GM23338 (cell line): ENCODE data around the gene DRGX. TPM values are rescaled to one million over a fixed set of nuclear protein-coding genes. Genes with fewer than 3 reads are reported as not detected.

ENCODE experiments used
- ATAC-seq: fragments of 200-7000 bp; cut with Tn5 transposase; 3 replicates; pipeline ENCODE4 v1.9.1; 2020
- DNase-seq: peaks from one replicate; pipeline ENCODE4 v3.0.0-alpha.2; 2015; ENCODE audit warnings: low spot score
- H2AFZ ChIP-seq: fragments of 200-600 bp; sonication (generic); 2 replicates; pipeline ENCODE4 v1.8.0; 2016; ENCODE audit warnings: antibody characterized with exemption, mild to moderate bottlenecking, moderate library complexity
- H3F3A ChIP-seq: fragments of 200-600 bp; sonication (generic); replicated peaks from 2 replicates; pipeline ENCODE4 v1.8.0; 2017; ENCODE audit warnings: antibody characterized with exemption, mixed run types, low read depth
- H3K27ac ChIP-seq: fragments of 200-600 bp; sonication (generic); 2 replicates; pipeline ENCODE4 v1.6.1; 2016; ENCODE audit warnings: low read depth
- H3K27me3 ChIP-seq: fragments of 200-600 bp; sonication (generic); 2 replicates; pipeline ENCODE4 v1.8.0; 2016; ENCODE audit warnings: mild to moderate bottlenecking, mixed run types, moderate library complexity; ENCODE audit not compliant: insufficient read depth
- H3K36me3 ChIP-seq: fragments of 200-600 bp; sonication (generic); 2 replicates; pipeline ENCODE4 v1.8.0; 2016; ENCODE audit warnings: mild to moderate bottlenecking; ENCODE audit not compliant: insufficient read depth
- H3K4me1 ChIP-seq: fragments of 200-600 bp; sonication (generic); 2 replicates; pipeline ENCODE4 v1.8.0; 2016; ENCODE audit warnings: mild to moderate bottlenecking, moderate library complexity; ENCODE audit not compliant: insufficient read depth
- H3K4me2 ChIP-seq: fragments of 200-600 bp; sonication (generic); 2 replicates; pipeline ENCODE4 v1.7.1; 2017; ENCODE audit warnings: mixed run types
- H3K4me3 ChIP-seq: fragments of 200-600 bp; sonication (generic); 2 replicates; pipeline ENCODE4 v1.6.1; 2016; ENCODE audit warnings: mixed run types
- H3K79me2 ChIP-seq: fragments of 200-600 bp; sonication (generic); replicated peaks from 2 replicates; pipeline ENCODE4 v1.8.0; 2017; ENCODE audit warnings: mild to moderate bottlenecking; ENCODE audit not compliant: insufficient read depth
- H3K9me2 ChIP-seq: fragments of 200-600 bp; sonication (generic); 2 replicates; pipeline ENCODE4 v1.8.0; 2017; ENCODE audit not compliant: insufficient read depth
- H4K20me1 ChIP-seq: fragments of 200-600 bp; sonication (generic); replicated peaks from 2 replicates; pipeline ENCODE4 v1.8.0; 2017; ENCODE audit warnings: mild to moderate bottlenecking; ENCODE audit not compliant: insufficient read depth
- H3K27ac Mint-ChIP-seq: 2 replicates; pipeline ENCODE4 v1.8.0; 2020; ENCODE audit warnings: inconsistent platforms, mild to moderate bottlenecking, moderate library complexity, mixed read lengths
- H3K27me3 Mint-ChIP-seq: 3 replicates; pipeline ENCODE4 v1.8.0; 2022; ENCODE audit warnings: low read depth, mild to moderate bottlenecking, moderate library complexity, mixed read lengths, inconsistent platforms; ENCODE audit not compliant: insufficient read depth, poor library complexity
- H3K36me3 Mint-ChIP-seq: 3 replicates; pipeline ENCODE4 v1.8.0; 2021; ENCODE audit warnings: low read depth, mild to moderate bottlenecking, inconsistent platforms, moderate library complexity, mixed read lengths
- H3K4me1 Mint-ChIP-seq: 3 replicates; pipeline ENCODE4 v1.8.0; 2020; ENCODE audit warnings: mild to moderate bottlenecking, inconsistent platforms, mixed read lengths
- H3K4me3 Mint-ChIP-seq: 3 replicates; pipeline ENCODE4 v1.8.0; 2021; ENCODE audit warnings: moderate library complexity, mild to moderate bottlenecking, inconsistent platforms, mixed read lengths
- H3K9me3 Mint-ChIP-seq: 3 replicates; pipeline ENCODE4 v1.8.0; 2020; ENCODE audit warnings: moderate library complexity, mild to moderate bottlenecking, inconsistent platforms, mixed read lengths
- CREB1 ChIP-seq: fragments of 250-450 bp; sonication (Bioruptor Pico); IDR thresholded peaks from 2 replicates; pipeline ENCODE4 v1.5.0; 2020; ENCODE audit warnings: low read depth, mild to moderate bottlenecking, moderate library complexity
- CTCF ChIP-seq, 2 experiments: fragments of 200-600 bp in 1 of 2; sonication (generic) in 1 of 2; conservative IDR thresholded peaks; 2 replicates each; pipeline versions ENCODE4 v1.5.1 to v1.6.1; 2016 to 2017; ENCODE audit warnings: antibody characterized with exemption in 2 of 2, low read depth in 2 of 2, mild to moderate bottlenecking in 2 of 2, moderate library complexity in 1 of 2
- ETS1 ChIP-seq: IDR thresholded peaks from 2 replicates; pipeline ENCODE4 v1.6.1; 2016; ENCODE audit warnings: antibody characterized with exemption
- EZH2 ChIP-seq: fragments of 200-600 bp; sonication (generic); IDR thresholded peaks from one replicate; pipeline ENCODE4 v1.8.0; 2017; ENCODE audit warnings: antibody characterized with exemption, mild to moderate bottlenecking, low read depth; ENCODE audit not compliant: unreplicated experiment
- EZH2phosphoT487 ChIP-seq: fragments of 200-600 bp; sonication (generic); IDR thresholded peaks from one replicate; pipeline ENCODE4 v1.8.1; 2018; ENCODE audit warnings: antibody characterized with exemption; ENCODE audit not compliant: unreplicated experiment
- JUNB ChIP-seq: IDR thresholded peaks from one replicate; pipeline ENCODE4 v1.6.1; 2016; ENCODE audit warnings: antibody characterized with exemption; ENCODE audit not compliant: unreplicated experiment
- NANOG ChIP-seq: IDR thresholded peaks from 2 replicates; pipeline ENCODE4 v1.6.1; 2016; ENCODE audit warnings: antibody characterized with exemption, borderline replicate concordance
- POLR2AphosphoS5 ChIP-seq: IDR thresholded peaks from 2 replicates; pipeline ENCODE4 v1.6.1; 2016; ENCODE audit warnings: antibody characterized with exemption, low read depth
- STAT1 ChIP-seq: IDR thresholded peaks from one replicate; pipeline ENCODE4 v1.6.1; 2016; ENCODE audit warnings: antibody characterized with exemption; ENCODE audit not compliant: unreplicated experiment
- ZNF114 ChIP-seq: fragments of 250-450 bp; sonication (Bioruptor Pico); IDR thresholded peaks from 2 replicates; pipeline ENCODE4 v1.5.0; 2020; ENCODE audit warnings: mild to moderate bottlenecking, moderate library complexity
- ZNF331 ChIP-seq: fragments of 250-450 bp; sonication (Bioruptor Pico); IDR thresholded peaks from 2 replicates; pipeline ENCODE4 v1.5.0; 2020; ENCODE audit warnings: low read depth, mild to moderate bottlenecking, moderate library complexity
- polyA plus RNA-seq: library from polyadenylated mRNA; unstranded; fragments of >200 nt; fragmentation: Nextera tagmentation; extraction: Ambion mirVana; gene quantifications from 2 replicates; pipeline ENCODE4 v1.2.1, GENCODE V29; 2016
- total RNA-seq: library from RNA; depleted of rRNA; stranded (reverse); fragments of >200 nt; shearing (Covaris generic); gene quantifications from 2 replicates; pipeline ENCODE4 v1.2.3, GENCODE V29; 2014
- TF ChIP-seq, protein P1 (sequence below): fragments of 250-450 bp; sonication (Bioruptor Pico); IDR thresholded peaks from 2 replicates; pipeline ENCODE4 v1.5.0; 2020; ENCODE audit warnings: mild to moderate bottlenecking, moderate library complexity

The DRGX gene
- total and polyA plus RNA-seq, 2 experiments from 2014 or later: not detected

DNA sequence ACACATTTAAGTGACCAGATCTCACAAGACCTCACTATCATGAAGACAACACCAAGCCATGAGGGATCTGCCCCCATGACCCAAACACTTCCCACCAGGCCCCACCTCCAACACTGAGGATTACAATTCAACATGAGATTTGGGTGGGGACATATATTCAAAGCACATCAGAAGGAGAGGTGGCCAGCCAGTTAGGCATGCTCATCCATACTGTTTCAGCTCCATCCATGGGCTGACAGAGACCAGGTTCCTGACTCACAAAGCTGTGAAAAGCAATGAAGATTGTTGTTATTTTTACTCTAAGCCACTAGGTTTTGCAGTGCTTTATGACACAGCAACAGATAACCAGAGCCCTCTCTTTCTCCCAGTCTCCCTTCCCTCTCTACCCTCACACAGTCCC, 60.9 kb downstream of the DRGX start:
- Histone ChIP-seq H2AFZ (no peak overlapping the region), H3K27me3 (no peaks in the 10 kb centered on the region), H3K9me2 (no peaks in the 10 kb centered on the region; the same call in 1 of the 2 replicates), H3K4me2 (no peak overlapping the region), H3K79me2 (no peaks in the 10 kb centered on the region), H3F3A (no peaks in the 10 kb centered on the region), H3K4me1 (no peaks in the 10 kb centered on the region), H4K20me1 (no peaks in the 10 kb centered on the region), H3K27ac (no peak overlapping the region), H3K36me3 (no peaks in the 10 kb centered on the region), H3K4me3 (no peak overlapping the region)
- TF ChIP-seq ZNF114 (CRISPR knock-in tag): no peak
- TF ChIP-seq ETS1: no peak
- TF ChIP-seq EZH2: no peak
- no peak for TF ChIP-seq POLR2AphosphoS5
- Mint-ChIP-seq H3K27ac (no peak overlapping the region), H3K4me1 (no peaks in the 10 kb centered on the region; the same call in 2 of the 3 replicates), H3K36me3 (no peaks in the 10 kb centered on the region), H3K9me3 (no peaks in the 10 kb centered on the region; the same call in 2 of the 3 replicates), H3K4me3 (no peak overlapping the region), H3K27me3 (peaks cover 10% of the 10 kb centered on the region)
- ATAC-seq: no peak
- no peak for DNase-seq

DNA sequence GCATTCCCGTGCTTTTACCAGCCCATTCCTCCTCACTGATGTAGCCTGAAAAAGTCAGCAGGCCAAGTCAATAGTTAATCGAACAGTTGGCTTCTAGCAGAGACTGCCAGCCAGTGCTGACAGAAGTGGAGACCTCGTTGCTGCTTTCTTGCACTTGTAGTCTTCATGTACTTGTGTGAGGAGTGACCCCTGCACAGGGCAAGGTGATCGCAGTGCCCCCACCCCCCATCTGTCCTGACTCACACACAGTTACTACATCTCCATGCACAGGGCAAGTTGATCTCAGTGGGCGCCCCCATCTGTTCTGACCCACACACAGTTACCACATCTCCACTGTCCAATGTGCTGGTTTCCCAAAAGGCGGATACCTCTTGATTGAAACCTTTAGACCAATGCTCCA, 62.7 kb downstream of the DRGX start:
- H3K27ac Mint-ChIP-seq: no peak overlapping the region
- Histone ChIP-seq H3K4me3 (no peak overlapping the region), H3K4me2 (no peak overlapping the region), H3K79me2 (no peaks in the 10 kb centered on the region), H4K20me1 (no peaks in the 10 kb centered on the region), H3K36me3 (no peaks in the 10 kb centered on the region), H3K9me2 (no peaks in the 10 kb centered on the region; the same call in 1 of the 2 replicates), H2AFZ (no peak overlapping the region), H3K27ac (no peak overlapping the region), H3K27me3 (no peaks in the 10 kb centered on the region), H3F3A (no peaks in the 10 kb centered on the region), H3K4me1 (no peaks in the 10 kb centered on the region)
- no peak overlapping the region for H3K4me3 Mint-ChIP-seq
- H3K36me3 Mint-ChIP-seq: no peaks in the 10 kb centered on the region
- no peaks in the 10 kb centered on the region; the same call in 2 of the 3 replicates for H3K9me3 Mint-ChIP-seq
- H3K27me3 Mint-ChIP-seq: peaks cover 10% of the 10 kb centered on the region
- no peak for DNase-seq
- no peak for ATAC-seq
- no peaks in the 10 kb centered on the region; the same call in 2 of the 3 replicates for H3K4me1 Mint-ChIP-seq
- no peak for TF ChIP-seq ZNF114 (CRISPR knock-in tag)
- no peak for TF ChIP-seq NANOG
- no peak for TF ChIP-seq ETS1
- TF ChIP-seq, protein P1, sequence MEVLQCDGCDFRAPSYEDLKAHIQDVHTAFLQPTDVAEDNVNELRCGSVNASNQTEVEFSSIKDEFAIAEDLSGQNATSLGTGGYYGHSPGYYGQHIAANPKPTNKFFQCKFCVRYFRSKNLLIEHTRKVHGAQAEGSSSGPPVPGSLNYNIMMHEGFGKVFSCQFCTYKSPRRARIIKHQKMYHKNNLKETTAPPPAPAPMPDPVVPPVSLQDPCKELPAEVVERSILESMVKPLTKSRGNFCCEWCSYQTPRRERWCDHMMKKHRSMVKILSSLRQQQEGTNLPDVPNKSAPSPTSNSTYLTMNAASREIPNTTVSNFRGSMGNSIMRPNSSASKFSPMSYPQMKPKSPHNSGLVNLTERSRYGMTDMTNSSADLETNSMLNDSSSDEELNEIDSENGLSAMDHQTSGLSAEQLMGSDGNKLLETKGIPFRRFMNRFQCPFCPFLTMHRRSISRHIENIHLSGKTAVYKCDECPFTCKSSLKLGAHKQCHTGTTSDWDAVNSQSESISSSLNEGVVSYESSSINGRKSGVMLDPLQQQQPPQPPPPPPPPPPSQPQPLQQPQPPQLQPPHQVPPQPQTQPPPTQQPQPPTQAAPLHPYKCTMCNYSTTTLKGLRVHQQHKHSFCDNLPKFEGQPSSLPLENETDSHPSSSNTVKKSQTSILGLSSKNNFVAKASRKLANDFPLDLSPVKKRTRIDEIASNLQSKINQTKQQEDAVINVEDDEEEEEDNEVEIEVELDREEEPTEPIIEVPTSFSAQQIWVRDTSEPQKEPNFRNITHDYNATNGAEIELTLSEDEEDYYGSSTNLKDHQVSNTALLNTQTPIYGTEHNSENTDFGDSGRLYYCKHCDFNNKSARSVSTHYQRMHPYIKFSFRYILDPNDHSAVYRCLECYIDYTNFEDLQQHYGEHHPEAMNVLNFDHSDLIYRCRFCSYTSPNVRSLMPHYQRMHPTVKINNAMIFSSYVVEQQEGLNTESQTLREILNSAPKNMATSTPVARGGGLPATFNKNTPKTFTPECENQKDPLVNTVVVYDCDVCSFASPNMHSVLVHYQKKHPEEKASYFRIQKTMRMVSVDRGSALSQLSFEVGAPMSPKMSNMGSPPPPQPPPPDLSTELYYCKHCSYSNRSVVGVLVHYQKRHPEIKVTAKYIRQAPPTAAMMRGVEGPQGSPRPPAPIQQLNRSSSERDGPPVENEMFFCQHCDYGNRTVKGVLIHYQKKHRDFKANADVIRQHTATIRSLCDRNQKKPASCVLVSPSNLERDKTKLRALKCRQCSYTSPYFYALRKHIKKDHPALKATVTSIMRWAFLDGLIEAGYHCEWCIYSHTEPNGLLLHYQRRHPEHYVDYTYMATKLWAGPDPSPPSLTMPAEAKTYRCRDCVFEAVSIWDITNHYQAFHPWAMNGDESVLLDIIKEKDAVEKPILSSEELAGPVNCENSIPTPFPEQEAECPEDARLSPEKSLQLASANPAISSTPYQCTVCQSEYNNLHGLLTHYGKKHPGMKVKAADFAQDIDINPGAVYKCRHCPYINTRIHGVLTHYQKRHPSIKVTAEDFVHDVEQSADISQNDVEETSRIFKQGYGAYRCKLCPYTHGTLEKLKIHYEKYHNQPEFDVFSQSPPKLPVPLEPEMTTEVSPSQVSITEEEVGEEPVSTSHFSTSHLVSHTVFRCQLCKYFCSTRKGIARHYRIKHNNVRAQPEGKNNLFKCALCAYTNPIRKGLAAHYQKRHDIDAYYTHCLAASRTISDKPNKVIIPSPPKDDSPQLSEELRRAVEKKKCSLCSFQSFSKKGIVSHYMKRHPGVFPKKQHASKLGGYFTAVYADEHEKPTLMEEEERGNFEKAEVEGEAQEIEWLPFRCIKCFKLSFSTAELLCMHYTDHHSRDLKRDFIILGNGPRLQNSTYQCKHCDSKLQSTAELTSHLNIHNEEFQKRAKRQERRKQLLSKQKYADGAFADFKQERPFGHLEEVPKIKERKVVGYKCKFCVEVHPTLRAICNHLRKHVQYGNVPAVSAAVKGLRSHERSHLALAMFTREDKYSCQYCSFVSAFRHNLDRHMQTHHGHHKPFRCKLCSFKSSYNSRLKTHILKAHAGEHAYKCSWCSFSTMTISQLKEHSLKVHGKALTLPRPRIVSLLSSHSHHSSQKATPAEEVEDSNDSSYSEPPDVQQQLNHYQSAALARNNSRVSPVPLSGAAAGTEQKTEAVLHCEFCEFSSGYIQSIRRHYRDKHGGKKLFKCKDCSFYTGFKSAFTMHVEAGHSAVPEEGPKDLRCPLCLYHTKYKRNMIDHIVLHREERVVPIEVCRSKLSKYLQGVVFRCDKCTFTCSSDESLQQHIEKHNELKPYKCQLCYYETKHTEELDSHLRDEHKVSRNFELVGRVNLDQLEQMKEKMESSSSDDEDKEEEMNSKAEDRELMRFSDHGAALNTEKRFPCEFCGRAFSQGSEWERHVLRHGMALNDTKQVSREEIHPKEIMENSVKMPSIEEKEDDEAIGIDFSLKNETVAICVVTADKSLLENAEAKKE (CRISPR knock-in tag): no peak
- no peak for TF ChIP-seq ZNF331 (CRISPR knock-in tag)
- TF ChIP-seq POLR2AphosphoS5: no peak
- TF ChIP-seq CREB1 (CRISPR knock-in tag): no peak
- TF ChIP-seq STAT1: no peak
- no peak for TF ChIP-seq CTCF (conservative IDR thresholded peaks at IDR 0.05; ENCODE audit: low read depth in 2 of 2)
- TF ChIP-seq JUNB: no peak
- TF ChIP-seq EZH2phosphoT487: no peak
- TF ChIP-seq EZH2: no peak
